HG02885 (cell line): ENCODE results near the gene SCN3B.
A peak's percentile ranks its signal among the peaks of the same experiment; 100 is the strongest.

Experiments used
- ATAC-seq: cut with Tn5 transposase; IDR thresholded peaks from one replicate; pipeline ENCODE4 v1.9.1; 2021; ENCODE audit warnings: mild to moderate bottlenecking; ENCODE audit not compliant: unreplicated experiment, poor library complexity

The SCN3B gene

DNA sequence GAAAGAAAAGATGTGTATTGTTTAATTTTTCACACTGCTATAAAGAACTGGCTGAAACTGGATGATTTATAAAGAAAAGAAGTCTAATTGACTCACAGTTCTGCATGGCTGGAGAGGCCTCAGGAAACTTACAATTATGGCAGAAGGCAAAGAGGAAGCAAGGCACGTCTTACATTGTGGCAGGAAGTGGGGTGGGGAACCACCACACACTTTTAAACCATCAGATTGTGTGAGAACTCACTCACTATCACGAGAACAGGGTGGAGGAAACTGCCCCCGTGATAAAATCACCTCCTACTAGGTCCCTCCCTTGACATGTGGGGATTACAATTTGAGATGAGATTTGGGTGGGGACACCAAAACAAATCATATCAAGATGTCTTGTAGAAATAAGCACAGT, 5.5 kb upstream of the SCN3B start:
- ATAC-seq: peak; percentile 88

DNA sequence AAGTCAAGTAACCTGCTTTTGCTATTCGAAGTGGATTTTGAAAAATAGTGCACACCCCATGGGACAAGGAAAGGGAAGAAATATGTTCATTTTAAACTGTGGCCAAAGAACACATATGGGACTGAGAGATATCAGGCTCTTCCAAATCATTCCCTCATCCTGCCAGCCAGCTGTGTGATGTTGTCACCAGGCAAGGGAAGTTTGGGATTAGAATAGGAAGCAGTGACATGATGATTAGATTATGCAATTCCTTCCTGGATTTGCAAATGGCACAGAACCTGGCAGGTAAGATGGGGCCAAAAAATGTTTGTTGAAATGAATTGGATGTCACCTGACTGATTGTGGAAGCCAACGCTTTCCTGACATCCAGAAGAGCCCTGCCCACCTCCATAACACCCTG, 4.9 kb upstream of the SCN3B start:
- ATAC-seq: no peak

DNA sequence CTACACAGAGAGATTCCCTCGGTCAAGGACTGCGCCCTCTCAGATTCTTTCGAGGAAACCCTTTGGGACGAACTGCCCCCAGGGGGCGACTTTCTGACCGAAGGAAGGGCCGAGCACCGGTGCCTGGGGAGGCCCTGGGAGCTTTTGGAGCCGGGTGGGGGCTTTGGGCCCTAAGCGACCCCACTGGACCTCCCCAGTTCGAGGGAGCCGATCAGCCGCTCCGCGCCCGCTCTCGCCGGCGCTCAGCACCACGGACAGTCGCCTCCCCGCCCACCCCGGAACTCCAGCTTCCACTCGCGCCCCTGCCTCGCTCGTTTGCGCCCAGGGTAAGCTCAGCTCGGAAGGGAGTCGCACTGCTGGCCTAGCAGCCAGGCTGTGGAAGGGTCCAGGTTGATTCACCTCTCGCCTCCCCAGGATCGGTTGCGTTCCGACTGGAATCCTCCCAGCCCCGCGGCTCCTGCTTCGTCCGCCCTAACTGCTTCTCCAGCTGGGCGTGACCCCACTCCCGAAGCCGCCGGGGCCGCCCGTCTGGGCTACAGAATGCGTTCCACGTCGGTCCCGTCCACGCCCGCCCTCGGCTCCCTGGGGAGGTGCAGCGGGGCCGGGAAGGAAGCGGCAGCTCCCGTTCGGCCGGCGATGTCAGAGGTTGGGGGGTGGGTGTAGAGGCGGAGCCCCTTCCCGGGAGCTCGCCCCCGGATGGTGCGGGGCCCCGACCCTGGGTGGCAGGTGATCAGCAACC, 428 bp downstream of the SCN3B start:
- ATAC-seq: no peak

DNA sequence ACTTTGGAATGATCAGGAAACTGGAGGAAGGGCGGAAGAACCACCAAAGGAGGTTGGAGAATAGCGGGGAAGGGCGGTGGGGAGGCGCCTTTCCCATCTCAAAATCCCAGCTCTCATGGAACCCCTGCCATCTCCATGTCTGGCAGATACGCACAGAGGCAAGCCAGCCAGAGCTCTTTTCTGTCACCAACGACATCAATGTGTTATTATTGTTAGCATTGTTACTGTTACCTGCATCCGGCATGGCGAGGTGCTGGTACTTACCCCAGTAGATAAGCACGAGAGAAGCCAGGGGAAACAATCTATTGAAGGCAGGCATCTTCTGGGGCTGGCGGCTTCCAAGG, 969 bp downstream of the SCN3B start:
- ATAC-seq: no peak

DNA sequence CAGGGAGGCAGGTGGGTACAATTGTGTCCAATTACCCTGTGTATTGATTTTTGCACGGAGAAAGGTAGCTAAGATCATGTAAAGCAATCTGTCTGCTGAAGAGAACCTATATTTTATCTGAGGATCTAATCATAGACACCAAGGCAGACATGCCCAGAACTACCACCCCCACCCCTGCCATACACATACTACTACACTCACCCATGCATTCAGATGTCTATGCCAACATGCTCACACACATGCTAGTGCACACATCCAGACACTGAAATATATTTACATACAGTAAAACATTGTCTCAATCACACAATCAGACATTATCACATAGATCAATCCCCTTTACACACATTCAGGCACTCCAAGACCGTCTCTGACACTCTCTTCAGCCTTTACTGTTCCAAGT, 1.8 kb downstream of the SCN3B start:
- no peak for ATAC-seq

DNA sequence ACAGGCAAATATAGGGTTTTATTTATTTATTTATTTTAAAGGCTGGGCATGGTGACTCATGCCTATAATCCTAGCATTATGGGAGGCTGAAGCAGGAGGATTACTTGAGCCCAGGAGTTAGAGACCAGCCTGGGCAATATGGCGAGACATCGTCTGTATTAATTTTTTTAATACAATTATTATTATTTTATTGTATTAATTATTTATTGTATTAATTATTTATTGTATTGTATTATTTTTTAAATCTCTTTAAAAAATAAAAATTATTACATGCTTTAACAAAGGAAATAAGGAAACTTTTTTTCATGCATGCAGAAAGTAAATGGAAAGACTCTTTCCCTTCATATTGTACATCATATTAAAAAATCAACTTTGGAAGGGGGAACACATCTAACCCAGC, 3.5 kb downstream of the SCN3B start:
- ATAC-seq: no peak

DNA sequence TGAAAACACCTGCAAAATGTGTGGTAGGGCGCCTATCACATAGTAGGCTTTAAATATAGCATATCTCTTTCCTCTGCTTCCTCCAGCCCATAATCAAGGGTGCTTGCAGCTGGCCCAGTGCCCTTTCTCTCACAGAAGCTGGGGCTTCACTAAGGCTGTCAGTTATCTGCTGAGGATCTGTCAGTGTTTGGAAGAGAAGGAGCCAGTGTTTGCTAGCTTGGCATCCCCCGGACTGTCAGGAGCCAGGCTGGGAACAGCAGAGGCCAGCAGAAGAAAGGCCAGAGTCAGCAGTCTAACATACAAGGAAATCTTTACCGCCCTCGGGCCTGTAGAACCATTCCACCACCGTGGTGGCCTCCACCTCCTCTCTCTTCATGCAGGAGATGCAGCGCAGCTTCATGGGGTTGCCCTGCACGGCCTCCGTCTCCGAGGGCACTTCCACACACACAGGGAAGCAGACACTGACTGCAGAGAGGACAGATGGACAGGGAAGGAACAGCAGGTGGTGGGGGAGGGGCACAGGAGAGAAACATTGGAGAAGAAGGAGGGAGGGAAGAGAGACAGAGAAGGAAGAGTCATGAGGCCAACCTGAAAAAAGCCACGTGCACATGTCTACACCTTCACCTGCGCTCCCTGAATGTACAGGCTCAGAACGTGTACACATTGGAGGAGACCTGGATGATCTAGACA, 9.0 kb downstream of the SCN3B start:
- ATAC-seq: no peak

DNA sequence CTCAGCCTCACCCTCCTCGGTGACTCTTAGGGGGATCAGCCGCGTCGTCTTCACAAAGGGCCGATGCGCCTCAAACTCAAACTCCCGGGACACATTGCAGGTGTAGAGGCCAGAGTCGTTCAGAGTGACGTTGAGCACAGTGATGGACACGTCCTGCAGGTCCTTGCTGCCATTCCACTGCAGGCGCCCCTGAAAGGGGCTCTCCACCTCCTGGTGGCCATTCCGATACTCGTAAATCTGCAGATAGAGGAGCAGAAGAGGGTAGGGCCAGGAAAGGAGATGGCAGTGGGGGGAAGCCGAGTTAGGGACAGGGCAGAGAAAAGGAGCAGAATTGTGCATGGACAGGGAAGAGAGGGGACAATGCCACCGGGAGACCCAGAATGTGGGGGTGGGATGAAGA, 12.0 kb downstream of the SCN3B start:
- ATAC-seq: no peak

DNA sequence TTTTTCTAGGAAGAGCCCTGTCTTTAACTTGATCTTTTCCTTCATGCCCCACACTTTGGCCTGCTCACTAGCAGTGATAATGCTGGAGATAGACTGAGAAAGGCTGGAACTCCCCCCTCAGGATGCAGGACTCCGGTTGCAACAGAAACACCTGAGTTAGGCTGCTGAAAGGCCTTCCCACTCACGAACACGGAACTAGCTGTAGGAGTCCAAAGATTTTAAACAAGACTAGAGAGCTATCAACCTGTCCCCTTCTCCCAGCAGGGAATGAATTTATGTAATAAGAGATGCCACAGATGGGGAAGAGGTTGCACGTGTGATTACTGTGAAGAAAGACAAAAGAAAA, 13.0 kb downstream of the SCN3B start:
- no peak for ATAC-seq

DNA sequence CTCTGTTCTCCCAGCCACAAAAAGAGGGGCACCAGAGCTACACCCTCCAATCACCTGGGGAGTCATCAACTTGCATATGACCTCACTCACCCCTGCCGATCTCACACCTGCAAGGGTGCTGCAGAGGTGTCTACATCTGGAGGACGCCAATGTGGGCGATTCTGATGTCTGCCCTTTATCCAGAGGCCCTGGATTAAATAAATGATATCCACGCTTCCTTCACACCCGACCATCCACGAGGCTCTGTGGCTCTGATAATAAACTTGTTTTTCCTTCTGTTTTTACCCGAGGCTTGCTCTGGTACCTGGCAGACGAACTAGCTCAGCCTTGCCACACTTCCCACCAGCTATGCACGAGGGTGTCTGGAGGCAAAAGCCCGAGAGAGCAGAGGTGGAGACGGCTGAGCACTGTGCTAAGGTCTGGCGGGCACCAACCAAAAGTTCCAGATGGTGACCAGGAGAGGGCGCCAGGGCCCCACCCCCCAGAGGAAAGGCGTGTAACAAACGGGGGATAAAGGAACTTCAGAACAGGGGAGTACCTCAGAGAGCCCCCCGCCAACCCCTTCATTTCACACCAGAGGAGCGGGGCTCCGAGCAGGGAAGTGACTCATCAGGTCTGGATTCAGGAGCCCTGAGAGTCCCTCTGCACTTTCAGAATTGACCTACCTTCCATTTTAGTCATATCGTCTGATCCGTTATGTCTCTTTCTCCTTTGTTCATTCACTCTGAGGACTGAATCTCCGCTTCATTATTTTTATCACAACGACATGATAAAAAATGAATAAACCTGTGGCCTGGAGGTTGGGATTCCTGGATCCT, 13.5 kb downstream of the SCN3B start:
- ATAC-seq: peak; percentile 87

DNA sequence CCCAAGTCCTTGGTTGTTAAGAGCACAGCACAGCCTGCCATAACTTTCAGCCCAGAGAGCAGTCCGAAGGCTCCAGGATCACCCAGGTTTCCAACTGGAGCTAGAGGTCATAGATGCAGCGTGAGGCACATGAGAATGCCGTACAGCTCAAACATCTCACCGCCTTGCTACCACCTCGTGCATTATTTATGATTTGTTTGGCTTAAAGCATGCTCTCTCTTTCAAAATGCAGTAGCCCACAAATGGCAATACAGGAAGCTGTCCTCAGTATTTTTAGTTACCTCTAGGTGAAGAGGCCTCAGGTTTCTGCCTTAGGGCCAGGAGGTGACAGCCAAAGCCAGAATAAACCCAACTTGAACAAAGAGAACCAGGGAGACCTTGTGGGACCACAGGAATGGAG, 14.4 kb downstream of the SCN3B start:
- ATAC-seq: no peak

DNA sequence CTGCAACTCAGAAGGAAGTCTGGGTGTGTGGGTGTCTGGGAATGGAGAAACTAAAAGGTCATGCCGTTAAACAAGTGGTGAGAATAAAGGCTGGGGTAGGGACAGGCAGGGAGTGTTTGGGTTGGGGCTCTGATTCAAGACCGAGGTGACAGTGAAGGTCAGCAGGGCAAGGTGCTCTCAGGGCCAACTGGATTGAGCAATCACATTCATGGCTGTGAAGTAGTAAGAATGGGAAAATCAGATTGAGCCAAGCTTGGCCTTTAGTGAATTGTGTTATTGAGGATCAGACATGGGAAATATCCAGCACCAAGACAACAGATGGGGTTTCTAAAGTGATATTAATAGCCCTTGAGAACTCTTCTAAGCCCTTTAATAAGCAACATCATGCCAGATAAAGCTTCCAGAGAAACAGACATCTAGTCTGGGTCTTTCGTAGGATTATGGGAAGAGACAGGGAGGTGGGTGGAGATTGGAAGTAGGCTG, 24.3 kb downstream of the SCN3B start:
- ATAC-seq: no peak

DNA sequence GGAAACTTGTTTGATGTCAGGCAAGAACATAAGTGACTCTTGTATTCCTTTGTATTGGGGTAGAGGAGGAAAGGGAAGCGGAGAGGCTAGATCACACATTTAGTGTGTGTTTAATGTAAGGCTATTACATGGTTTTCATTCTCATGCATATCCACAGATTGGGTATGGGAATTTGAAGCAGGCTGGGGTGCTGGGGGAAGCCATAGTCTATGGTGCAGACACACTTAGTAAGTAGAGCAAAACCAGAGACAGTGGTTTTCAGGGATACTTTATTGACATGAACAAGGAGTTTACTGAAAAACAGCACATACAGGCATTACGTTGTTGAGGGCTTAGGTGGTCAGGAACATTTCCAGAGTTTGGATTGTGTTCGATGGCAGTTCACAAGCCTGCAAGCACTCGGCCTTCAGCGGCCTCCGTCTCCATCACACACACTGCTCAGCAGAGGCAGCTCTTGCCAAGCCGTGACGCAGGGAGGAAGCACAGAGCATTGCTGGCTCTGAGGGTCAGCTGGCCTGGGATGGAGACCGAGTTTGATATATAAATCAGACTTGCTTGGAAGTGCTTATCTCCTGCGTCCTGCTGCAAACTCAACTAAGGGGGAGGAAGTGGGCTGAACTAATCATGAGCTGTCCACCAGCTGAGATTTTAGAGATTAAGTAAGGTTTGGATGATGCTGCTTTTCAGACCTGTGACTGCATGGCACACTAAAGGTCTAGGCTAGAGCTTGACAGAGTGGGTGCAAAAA, 25.3 kb downstream of the SCN3B start:
- no peak for ATAC-seq

DNA sequence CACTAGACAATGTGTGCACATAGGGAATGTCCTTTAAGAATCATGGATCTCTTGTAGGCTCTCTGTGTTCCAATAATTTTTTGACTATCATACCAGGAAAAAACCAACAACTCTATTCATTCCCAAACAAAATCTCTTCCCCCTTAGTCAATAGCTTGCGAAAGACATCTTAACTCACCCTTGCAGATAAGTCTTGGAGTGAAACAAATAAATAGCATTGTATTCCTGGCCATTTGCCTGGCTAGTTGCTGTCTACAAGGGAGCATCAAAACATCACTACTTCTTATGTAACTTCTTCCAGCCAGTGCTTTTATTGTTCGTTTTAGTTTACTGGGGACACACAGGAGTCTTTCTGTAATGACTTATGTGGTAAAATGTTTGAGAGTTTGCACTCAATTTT, 29.4 kb downstream of the SCN3B start:
- no peak for ATAC-seq

DNA sequence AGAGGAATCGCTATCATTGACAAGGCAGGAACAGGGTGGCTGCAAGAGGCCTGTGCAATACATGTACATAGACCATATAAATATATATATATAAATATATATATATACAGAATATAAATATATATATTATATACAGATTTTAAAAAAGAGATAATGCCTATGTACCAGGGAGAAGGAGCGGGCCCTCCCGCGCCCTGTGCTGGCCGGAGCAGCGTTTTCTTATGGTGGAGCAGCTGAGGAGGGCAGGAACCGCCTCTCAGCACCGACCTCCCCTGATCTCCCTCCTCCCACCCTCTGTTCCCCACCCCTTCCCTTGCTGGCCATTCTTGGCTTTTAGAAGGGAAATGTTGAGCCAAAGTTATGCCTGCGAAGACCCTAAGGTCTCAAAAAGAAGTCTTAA, 31.8 kb downstream of the SCN3B start:
- ATAC-seq: no peak

DNA sequence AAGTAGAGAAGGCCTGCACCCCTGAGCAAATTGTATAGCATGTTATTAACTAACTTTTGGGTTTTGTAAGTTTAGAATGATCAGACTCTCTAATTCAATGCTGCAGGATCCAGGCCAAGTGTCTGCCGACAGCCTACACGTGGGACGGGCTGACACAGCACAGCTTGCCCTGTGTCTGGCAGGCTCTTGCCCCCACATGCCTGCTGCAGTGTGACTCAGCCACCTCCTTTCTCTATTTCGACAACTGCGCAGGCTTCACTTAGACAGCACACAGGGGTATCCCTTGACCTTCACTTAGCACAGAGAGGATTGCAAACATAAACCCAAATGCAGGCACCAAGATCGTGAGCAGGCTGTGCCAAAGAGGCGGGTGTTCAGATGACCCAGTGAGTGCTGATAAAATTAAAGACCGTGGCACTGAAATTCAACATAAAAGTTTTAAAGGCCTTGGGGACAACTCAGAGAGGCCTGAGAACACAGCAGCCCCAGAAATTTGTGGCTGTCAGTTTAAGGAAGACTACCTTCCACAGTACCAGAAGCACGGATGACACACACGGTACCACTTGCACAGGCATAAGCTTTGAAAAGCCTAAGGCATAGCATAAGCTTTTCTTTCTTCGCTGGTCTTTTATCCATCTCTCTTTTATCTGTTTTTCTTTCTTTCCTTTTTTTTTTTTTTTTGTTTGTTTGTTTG, 37.8 kb downstream of the SCN3B start:
- no peak for ATAC-seq

DNA sequence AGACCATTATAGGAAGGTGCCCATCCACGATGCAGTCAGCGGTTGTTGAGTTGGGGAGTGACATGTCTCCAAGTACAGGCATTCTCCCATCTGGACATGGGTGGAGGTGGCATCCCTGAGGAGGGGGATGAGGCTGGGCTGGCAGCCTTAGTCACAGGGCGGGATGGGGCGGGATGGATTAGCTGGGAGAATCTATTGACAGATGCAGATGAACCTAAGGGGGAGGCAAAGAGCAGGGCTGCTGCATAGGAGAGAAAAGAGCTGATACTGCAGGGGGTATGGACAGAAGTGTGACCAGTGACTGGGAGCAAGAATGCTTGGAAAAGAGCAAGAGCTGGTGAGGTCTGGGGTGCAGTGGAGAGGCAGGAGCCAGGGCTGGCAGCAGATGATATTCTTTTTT, 42.7 kb downstream of the SCN3B start:
- ATAC-seq: no peak

DNA sequence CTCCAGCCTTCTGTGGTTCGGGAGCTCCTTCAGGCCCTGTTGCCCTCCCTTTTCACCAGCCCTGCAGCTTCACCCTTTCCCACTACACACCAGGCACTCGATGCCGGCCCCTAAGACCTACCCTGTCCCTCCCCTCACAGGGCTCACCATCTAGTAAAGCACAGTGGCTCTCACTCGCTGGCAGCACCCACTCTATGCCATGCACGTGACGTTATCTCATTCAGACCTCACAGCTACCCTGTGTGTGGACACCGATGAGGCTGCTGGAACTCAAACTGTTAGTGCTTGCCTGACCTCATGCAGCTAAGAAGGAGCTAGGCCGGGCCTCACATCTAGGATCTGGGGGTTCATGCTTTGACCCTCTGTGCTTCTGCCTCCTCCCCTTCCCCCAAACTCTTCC, 45.5 kb downstream of the SCN3B start:
- no peak for ATAC-seq

DNA sequence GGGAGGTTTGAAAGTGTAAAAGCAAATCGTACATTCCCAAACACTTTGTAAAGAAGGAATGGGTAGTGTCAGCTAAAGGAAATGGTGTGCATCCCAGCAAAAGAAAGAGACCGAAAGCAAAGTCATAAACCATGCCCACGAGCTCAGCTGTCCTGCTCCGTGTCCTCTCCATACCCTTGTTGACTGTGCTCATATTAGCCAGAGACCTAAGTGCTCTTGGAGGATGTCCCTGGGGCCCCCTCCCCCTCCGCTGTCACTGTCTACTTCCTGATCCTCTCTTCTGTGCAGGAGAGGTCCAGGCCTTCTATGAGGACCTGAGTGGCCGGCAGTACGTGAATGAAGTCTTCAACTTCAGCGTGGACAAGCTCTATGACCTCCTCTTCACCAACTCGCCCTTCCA, 46.1 kb downstream of the SCN3B start:
- ATAC-seq: no peak

DNA sequence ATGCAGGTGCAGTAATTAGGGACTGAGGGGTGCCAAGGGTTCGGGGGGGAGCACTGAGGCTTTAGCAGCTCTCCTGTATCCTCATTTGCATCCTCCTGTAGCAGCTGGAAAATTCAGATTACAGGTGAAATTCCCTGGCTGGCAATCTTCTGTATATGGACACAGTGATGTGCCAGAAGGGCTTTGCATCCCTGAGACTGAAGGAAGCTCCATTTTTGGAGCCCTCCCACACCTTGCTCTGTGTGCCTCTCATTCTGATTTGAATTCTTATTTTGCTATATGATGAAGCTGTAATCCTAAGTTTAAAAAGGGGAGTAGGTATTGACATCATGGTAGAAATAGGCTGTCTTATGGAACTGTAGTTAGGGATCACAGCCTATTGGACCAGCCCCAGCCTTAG, 46.6 kb downstream of the SCN3B start:
- ATAC-seq: no peak
